Measurements from ENCODE around the gene EN2.

Gene EN2

DNA sequence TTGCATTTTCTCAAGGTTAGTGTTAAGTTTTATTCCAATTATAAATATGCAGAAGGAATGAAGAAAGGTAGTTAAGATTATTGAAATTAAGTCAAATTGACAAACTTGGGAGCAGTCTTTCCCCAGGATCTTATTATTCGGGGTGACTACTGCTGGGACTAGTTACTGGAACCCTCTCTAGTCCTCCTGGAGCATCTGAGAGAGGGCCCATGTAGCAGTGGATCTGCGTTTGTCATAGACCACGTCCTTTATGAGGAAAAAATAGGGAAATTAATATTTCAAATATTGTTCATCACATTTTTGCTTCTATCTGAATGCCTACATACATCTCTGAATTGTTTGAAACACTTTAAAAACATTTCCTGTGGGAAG is 47.5 kb downstream of the EN2 start:
- no peaks in the 10 kb centered on the region for H3K36me3 ChIP-seq
- H3K9me3 ChIP-seq, result no peaks in the 10 kb centered on the region
- no peak overlapping the region for H3K4me3 ChIP-seq (ENCODE audit: low read depth in 1 of 2, low read length in 1 of 2)
- TF ChIP-seq CTCF (IDR thresholded peaks at IDR 0.05), result no peak
- peaks cover 3 to 11% of the 10 kb centered on the region in 2 experiments for H3K4me1 ChIP-seq (ENCODE audit: control insufficient read depth in 1 of 2, insufficient read depth in 1 of 2, low read depth in 1 of 2, low read length in 1 of 2)
- peaks cover 100% of the 10 kb centered on the region for H3K27me3 ChIP-seq
- H3K27ac ChIP-seq, result no peak overlapping the region

GRCh38 chr7:155506854-155507337 is 49.0 kb downstream of the EN2 start:
- peaks cover 100% of the 10 kb centered on the region for H3K27me3 ChIP-seq

DNA sequence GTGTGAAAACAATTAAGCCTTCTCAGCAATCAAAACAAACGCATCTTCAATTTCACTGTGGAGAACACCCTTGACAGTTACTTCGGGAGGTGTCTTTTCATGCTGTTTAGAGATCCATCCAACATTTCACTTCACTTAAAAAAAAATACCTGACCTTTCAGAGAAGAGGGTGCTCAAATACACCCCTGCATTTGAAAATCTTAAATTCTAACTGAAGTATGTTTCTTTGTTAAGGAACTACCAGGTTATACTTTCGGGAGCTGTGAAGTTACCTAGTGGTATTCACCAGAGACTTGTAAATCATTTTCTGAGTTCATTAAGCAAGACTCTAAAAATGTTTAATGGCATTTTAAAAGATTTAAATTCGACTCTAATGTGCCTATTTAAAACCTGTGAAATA is 49.6 kb downstream of the EN2 start:
- H3K36me3 ChIP-seq, result no peaks in the 10 kb centered on the region
- no peaks in the 10 kb centered on the region for H3K9me3 ChIP-seq
- no peak overlapping the region for H3K4me3 ChIP-seq (ENCODE audit: low read depth in 1 of 2, low read length in 1 of 2)
- peaks cover 100% of the 10 kb centered on the region for H3K27me3 ChIP-seq
- TF ChIP-seq CTCF (IDR thresholded peaks at IDR 0.05), result no peak
- H3K27ac ChIP-seq, result no peak overlapping the region
- peaks cover 3 to 11% of the 10 kb centered on the region in 2 experiments for H3K4me1 ChIP-seq (ENCODE audit: control insufficient read depth in 1 of 2, insufficient read depth in 1 of 2, low read depth in 1 of 2, low read length in 1 of 2)

More at GRCh38 chr7:155506854-155507337, 49.0 kb downstream of the EN2 start:
- H3K4me1 ChIP-seq (ENCODE audit: control insufficient read depth in 1 of 2, insufficient read depth in 1 of 2, low read depth in 1 of 2, low read length in 1 of 2), result peaks cover 3 to 11% of the 10 kb centered on the region in 2 experiments
- TF ChIP-seq CTCF (IDR thresholded peaks at IDR 0.05), result no peak
- no peak overlapping the region for H3K27ac ChIP-seq
- no peaks in the 10 kb centered on the region for H3K36me3 ChIP-seq
- no peaks in the 10 kb centered on the region for H3K9me3 ChIP-seq
- H3K4me3 ChIP-seq (ENCODE audit: low read depth in 1 of 2, low read length in 1 of 2), result no peak overlapping the region

- Histone ChIP-seq H3K4me3 (ENCODE audit: low read depth in 1 of 2, low read length in 1 of 2) (no peak overlapping the region), H3K36me3 (no peaks in the 10 kb centered on the region), H3K9me3 (no peaks in the 10 kb centered on the region), H3K4me1 (ENCODE audit: control insufficient read depth in 1 of 2, insufficient read depth in 1 of 2, low read depth in 1 of 2, low read length in 1 of 2) (peaks cover 3 to 11% of the 10 kb centered on the region in 2 experiments), H3K27me3 (peaks cover 100% of the 10 kb centered on the region), H3K27ac (no peak overlapping the region)
- no peak for TF ChIP-seq CTCF (IDR thresholded peaks at IDR 0.05)
Measured at GRCh38 chr7:155508376-155509358, 50.7 kb downstream of the EN2 start.

DNA sequence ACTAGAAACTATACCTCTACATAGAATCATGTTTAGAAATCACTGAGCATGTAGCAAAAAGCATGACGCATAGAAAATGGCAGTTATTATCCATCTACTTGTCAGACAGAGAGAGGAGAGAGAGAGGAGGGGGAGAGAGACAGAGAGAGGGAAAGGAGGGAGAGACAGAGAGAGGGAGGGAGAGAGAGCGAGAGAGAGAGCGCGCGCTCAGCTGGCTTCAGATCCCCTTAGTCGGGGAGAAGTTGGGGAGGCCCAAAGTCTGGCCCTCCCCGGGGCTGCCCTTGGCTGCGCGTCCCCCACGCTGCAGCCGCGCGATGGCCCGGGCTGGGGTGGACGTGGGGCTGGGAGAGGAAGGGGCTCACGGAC is 51.4 kb downstream of the EN2 start:
- Histone ChIP-seq H3K27me3 (peaks cover 100% of the 10 kb centered on the region), H3K27ac (no peak overlapping the region), H3K4me1 (ENCODE audit: control insufficient read depth in 1 of 2, insufficient read depth in 1 of 2, low read depth in 1 of 2, low read length in 1 of 2) (peaks cover 3 to 11% of the 10 kb centered on the region in 2 experiments), H3K9me3 (no peaks in the 10 kb centered on the region), H3K36me3 (no peaks in the 10 kb centered on the region), H3K4me3 (ENCODE audit: low read depth in 1 of 2, low read length in 1 of 2) (peak overlapping the region; percentile 29 to 34)
- TF ChIP-seq CTCF (IDR thresholded peaks at IDR 0.05), result no peak

Measured in neutrophil (primary cell).